OCI-LY1 (cell line): ENCODE measurements around the gene TEP1.

ENCODE experiments used
- H2AFZ ChIP-seq: fragments of 200-600 bp; sonication (generic), shearing (Covaris generic); 2 replicates; pipeline ENCODE4 v1.6.0; 2014; ENCODE audit warnings: antibody characterized with exemption, mild to moderate bottlenecking, low read length
- H3F3A ChIP-seq: fragments of 200-600 bp; sonication (generic), shearing (Covaris generic); 2 replicates; pipeline ENCODE4 v1.6.0; 2014; ENCODE audit warnings: mild to moderate bottlenecking, antibody characterized with exemption, low read length, moderate library complexity; ENCODE audit not compliant: insufficient read depth
- H3K27ac ChIP-seq: fragments of 200-600 bp; sonication (generic); 2 replicates; pipeline ENCODE4 v1.5.1; 2014; ENCODE audit warnings: low read length, mixed run types, mild to moderate bottlenecking, low read depth; ENCODE audit not compliant: poor library complexity, severe bottlenecking
- H3K27me3 ChIP-seq: fragments of 200-600 bp; sonication (generic); 2 replicates; pipeline ENCODE4 v1.6.0; 2014; ENCODE audit warnings: antibody characterized with exemption, mild to moderate bottlenecking, low read length, moderate library complexity; ENCODE audit not compliant: insufficient read depth
- H3K36me3 ChIP-seq: fragments of 200-600 bp; sonication (generic); 2 replicates; pipeline ENCODE4 v1.6.1; 2014; ENCODE audit warnings: mild to moderate bottlenecking, antibody characterized with exemption, low read length, moderate library complexity, mixed read lengths; ENCODE audit not compliant: insufficient read depth
- H3K4me1 ChIP-seq: fragments of 200-600 bp; sonication (generic); 2 replicates; pipeline ENCODE4 v1.5.1; 2014; ENCODE audit warnings: mild to moderate bottlenecking, low read length, moderate library complexity; ENCODE audit not compliant: insufficient read depth, severe bottlenecking
- H3K4me2 ChIP-seq: fragments of 200-600 bp; sonication (generic), shearing (Covaris generic); 2 replicates; pipeline ENCODE4 v1.6.1; 2014; ENCODE audit warnings: low read length
- H3K4me3 ChIP-seq: fragments of 200-600 bp; sonication (generic); 2 replicates; pipeline ENCODE4 v1.5.1; 2014; ENCODE audit warnings: low read length, low read depth, mild to moderate bottlenecking, mixed read lengths; ENCODE audit not compliant: poor library complexity, severe bottlenecking
- H3K79me2 ChIP-seq: fragments of 200-600 bp; shearing (Covaris generic); 2 replicates; pipeline ENCODE4 v1.6.1; 2016; ENCODE audit warnings: mixed run types, low read length, mixed read lengths; ENCODE audit not compliant: insufficient read depth
- H3K9ac ChIP-seq: fragments of 200-600 bp; sonication (generic), shearing (Covaris generic); 2 replicates; pipeline ENCODE4 v1.6.1; 2014; ENCODE audit warnings: mild to moderate bottlenecking, low read length, mixed read lengths
- H3K9me2 ChIP-seq: fragments of 200-600 bp; sonication (generic), shearing (Covaris generic); 2 replicates; pipeline ENCODE4 v1.6.1; 2014; ENCODE audit warnings: low read depth, mild to moderate bottlenecking, low read length, mixed read lengths
- H3K9me3 ChIP-seq: fragments of 200-600 bp; shearing (Covaris generic); 2 replicates; pipeline ENCODE4 v1.6.1; 2014; ENCODE audit warnings: low read length, mixed read lengths
- H4K20me1 ChIP-seq: fragments of 200-600 bp; sonication (generic), shearing (Covaris generic); 2 replicates; pipeline ENCODE4 v1.6.0; 2016; ENCODE audit warnings: mild to moderate bottlenecking, low read length; ENCODE audit not compliant: insufficient read depth
- EZH2 ChIP-seq: fragments of 200-600 bp; sonication (generic), shearing (Covaris generic); IDR thresholded peaks from 2 replicates; pipeline ENCODE4 v1.8.0; 2017; ENCODE audit warnings: borderline replicate concordance, mixed run types, mild to moderate bottlenecking, antibody characterized with exemption, low read length, moderate library complexity, mixed read lengths
- TF ChIP-seq, protein P1 (sequence below): fragments of 200-600 bp; sonication (generic), shearing (Covaris generic); IDR thresholded peaks from 2 replicates; pipeline ENCODE4 v1.5.1; 2017; ENCODE audit warnings: mild to moderate bottlenecking, antibody characterized with exemption, low read length, moderate library complexity, mixed read lengths

TEP1 gene

DNA sequence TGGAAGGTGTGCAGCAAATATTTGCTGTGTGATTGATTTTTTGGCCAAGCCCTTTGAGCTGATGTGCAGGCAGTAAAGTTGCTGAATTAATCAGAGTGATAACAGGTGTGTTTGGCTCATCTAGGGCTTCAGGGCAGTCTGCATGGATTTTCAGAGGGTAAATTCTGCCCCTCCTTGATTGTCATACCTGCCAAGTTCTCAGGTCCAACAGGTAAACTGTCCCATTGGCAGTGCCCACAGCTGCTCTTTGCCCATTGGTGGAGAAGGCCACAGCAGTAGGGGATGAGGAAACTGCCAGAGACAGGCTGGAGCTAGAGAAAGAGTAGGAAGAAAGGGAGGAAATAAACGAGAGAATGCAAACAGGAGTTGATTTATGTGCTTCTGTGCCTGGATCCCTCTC, 33.6 kb downstream of the TEP1 start:
- TF ChIP-seq, protein P1, sequence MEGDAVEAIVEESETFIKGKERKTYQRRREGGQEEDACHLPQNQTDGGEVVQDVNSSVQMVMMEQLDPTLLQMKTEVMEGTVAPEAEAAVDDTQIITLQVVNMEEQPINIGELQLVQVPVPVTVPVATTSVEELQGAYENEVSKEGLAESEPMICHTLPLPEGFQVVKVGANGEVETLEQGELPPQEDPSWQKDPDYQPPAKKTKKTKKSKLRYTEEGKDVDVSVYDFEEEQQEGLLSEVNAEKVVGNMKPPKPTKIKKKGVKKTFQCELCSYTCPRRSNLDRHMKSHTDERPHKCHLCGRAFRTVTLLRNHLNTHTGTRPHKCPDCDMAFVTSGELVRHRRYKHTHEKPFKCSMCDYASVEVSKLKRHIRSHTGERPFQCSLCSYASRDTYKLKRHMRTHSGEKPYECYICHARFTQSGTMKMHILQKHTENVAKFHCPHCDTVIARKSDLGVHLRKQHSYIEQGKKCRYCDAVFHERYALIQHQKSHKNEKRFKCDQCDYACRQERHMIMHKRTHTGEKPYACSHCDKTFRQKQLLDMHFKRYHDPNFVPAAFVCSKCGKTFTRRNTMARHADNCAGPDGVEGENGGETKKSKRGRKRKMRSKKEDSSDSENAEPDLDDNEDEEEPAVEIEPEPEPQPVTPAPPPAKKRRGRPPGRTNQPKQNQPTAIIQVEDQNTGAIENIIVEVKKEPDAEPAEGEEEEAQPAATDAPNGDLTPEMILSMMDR: no peak
- TF ChIP-seq EZH2: no peak
- Histone ChIP-seq H3K4me3 (no peak overlapping the region), H3K27me3 (no peaks in the 10 kb centered on the region), H3F3A (no peaks in the 10 kb centered on the region), H3K9me2 (no peaks in the 10 kb centered on the region), H3K36me3 (peaks cover 76% of the 10 kb centered on the region), H3K79me2 (no peaks in the 10 kb centered on the region), H2AFZ (no peak overlapping the region), H3K4me2 (no peak overlapping the region), H3K9me3 (no peaks in the 10 kb centered on the region), H3K4me1 (no peaks in the 10 kb centered on the region), H3K9ac (no peak overlapping the region), H3K27ac (no peak overlapping the region), H4K20me1 (no peaks in the 10 kb centered on the region)

DNA sequence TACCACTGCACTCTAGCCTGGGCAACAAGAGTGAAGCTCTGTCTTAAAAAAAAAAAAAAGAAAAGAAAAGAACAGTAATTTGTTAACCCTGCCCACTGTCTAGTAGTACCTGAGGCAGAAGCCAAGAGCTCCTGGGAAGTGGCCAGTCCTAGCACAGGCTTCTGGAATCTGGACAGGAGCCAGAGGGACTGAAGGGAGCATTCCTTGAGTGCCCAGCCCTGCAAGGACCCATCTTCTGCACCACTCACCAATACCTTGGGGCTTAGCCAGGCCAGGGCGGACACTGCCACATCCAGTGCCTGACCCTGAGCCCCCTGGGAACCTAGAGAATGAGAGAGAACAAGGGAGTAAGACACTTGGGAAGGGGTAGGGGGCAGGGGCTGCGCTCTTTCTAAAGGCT, 36.1 kb downstream of the TEP1 start:
- Histone ChIP-seq H3K9ac (no peak overlapping the region), H2AFZ (no peak overlapping the region), H3K27ac (no peak overlapping the region), H3K79me2 (no peaks in the 10 kb centered on the region), H3K9me3 (no peaks in the 10 kb centered on the region), H3K36me3 (peaks cover 75% of the 10 kb centered on the region), H3K4me2 (no peak overlapping the region), H3F3A (no peaks in the 10 kb centered on the region), H3K27me3 (no peaks in the 10 kb centered on the region), H3K4me1 (no peaks in the 10 kb centered on the region), H3K9me2 (no peaks in the 10 kb centered on the region), H3K4me3 (no peak overlapping the region), H4K20me1 (no peaks in the 10 kb centered on the region)
- TF ChIP-seq EZH2: no peak
- TF ChIP-seq, protein P1: no peak

DNA sequence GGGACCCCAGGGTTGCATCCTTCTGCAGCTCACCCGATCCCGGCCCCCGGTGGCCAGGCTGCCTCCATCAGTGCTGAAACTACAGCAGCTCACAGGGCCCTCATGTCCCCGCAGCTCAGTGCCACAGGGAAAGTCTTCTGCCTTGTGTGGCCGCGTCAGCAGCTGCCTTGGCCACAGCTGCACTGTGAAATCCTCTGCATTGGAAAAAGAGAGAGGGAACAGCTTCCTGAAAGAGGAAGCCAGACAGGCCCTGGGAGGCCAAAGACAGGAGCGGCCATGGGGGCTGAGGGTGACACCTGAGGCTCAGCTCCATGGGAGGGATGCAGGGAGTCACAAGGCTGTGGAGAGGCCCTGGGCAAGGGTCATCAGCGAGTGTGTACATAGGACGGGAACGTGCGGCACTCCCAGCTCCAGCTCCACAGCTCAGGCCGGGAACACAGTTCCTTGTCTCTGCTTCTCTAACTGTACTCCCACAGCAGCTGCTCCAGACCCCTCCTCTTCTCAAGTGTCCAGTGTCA, 37.2 kb downstream of the TEP1 start:
- no peak overlapping the region for H3K4me3 ChIP-seq
- H3K27ac ChIP-seq: no peak overlapping the region

More for the DNA sequence above, 37.2 kb downstream of the TEP1 start:
- Histone ChIP-seq H3K9me3 (no peaks in the 10 kb centered on the region), H2AFZ (no peak overlapping the region), H3K4me1 (no peaks in the 10 kb centered on the region), H3K9ac (no peak overlapping the region), H3K36me3 (peaks cover 75% of the 10 kb centered on the region), H3K79me2 (no peaks in the 10 kb centered on the region), H3K27me3 (no peaks in the 10 kb centered on the region), H3F3A (no peaks in the 10 kb centered on the region), H3K9me2 (no peaks in the 10 kb centered on the region), H3K4me2 (no peak overlapping the region), H4K20me1 (no peaks in the 10 kb centered on the region)
- TF ChIP-seq, protein P1: no peak
- no peak for TF ChIP-seq EZH2
